HG02981 (cell line): ENCODE measurements around the gene ZNF345.

ENCODE experiments used
- ATAC-seq: cut with Tn5 transposase; IDR thresholded peaks from one replicate; pipeline ENCODE4 v1.9.1; 2021; ENCODE audit warnings: mild to moderate bottlenecking, moderate library complexity; ENCODE audit not compliant: unreplicated experiment

The ZNF345 gene

DNA sequence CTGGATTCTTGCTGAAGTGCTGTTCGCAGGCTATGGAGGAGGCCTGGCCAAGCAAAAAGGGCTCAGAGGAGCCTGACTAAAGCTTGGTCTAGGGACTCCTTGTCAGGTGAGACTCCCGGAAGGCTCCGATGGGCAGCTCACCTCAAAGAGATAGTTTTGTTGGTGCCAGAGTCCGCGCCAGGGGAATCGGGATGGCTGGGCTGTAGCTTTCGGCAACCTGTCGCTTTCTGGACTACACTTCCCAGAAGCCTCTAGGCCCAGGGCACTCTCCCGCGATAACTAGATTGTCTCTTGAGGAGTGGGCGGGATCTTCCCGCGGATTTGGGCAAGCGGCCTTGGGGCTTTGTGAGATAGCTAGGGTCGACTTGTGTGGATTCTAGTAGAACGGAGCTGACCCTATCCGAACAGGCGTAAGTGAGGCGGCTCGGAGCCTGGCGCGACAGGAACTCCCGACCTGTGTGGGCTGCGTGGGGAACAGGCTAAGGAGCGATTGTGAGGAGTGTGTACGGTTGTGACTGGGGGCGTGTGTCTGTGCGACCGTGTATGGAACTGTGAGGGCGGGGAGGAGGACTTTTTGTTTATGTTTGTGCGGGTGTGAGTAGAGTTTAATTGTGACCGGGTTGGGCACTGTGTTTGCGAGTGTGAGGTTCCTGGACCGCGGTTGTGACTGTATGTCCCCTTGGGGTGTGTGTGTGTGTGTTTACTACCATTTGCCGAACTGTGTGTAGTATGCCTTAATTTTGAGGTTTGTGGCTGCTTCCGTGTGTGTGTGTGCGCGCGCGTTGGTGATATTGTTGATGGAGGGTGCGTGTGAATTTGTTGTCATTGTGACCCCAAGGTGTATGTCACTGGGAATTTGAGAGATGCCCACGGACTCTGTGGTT is at the start of gene ZNF345:
TSS of gene ZNF345 (plus strand) at position 318 of the 884 bp plus-strand sequence. CDS start 25,955 bp downstream, outside the sequence.
- ATAC-seq: peak; percentile 79

DNA sequence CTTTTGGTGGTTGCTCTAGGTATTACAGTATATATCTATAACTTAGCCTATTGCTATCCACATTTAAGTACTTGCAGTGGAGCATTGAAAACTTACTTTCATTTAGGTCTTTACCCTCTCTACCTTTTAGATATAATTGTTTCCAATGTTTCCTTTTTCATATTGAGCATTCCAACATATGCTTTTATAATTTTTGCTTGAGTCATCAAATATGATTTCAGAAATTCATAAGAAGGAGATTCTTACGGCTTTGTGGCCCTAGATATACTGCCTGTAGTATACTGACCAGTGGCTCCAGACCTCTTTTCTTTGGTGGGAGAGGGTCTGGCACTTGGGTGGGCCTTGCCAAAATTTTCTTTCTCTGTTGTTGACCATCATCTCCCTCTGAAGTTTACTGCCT is 45.3 kb upstream of the ZNF345 start:
- no peak for ATAC-seq

DNA sequence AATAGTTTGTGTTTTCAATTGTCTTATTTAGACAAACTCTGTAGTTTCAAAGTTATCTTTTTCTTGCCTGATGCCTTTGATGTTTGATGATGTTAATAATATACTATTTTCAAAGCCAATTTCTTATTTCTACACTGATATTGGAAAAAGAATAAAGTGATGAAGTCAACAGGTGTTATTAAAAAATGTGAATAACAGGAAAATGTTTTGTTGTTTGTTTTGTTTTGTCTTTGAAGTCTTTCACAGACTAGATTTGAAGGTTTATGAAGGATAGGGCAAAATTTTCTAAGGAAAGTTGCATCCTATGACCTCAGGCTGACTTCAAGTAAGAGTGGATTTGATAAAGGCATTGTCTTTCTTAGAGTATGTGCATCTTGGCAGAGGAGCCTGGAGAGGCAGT is 43.6 kb upstream of the ZNF345 start:
- ATAC-seq: no peak

DNA sequence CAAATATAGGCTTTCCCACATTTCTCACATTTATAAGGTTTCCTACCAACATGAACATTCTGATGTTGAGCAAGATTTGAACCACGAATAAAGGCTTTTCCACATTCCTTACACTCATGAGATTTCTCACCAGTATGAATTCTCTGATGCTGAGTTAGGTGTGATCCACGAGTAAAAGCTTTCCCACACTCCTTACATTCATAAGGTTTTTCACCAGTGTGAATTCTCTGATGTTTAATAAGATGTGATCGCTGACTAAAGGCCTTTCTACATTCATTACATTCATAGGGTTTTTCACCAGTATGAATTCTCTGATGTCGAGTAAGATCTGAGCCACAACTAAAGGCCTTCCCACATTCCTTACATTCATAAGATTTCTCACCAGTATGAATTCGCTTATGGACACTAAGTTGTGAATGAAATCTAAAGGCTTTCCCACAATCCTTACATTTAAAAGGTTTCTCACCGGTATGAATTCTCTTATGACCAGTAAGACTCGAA is 31.5 kb upstream of the ZNF345 start:
- ATAC-seq: no peak

DNA sequence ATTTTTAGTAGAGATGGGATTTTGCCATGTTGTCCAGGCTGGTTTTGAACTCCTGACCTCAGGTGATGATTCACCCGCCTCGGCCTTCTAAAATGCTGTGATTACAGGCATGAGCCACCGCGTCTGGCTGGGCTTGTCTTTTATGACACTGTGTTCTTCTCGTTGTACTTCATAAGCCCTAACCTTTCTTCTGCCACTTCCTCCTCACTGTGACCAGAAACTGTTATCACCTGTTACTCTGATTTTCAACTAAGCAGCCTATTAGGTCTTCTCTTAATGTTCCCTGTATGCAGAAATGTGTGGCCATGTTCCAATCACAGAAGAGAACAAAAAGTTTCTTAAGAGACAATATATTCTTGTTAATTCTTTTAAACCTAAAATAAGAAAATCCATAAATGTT is 28.9 kb upstream of the ZNF345 start:
- ATAC-seq: no peak

DNA sequence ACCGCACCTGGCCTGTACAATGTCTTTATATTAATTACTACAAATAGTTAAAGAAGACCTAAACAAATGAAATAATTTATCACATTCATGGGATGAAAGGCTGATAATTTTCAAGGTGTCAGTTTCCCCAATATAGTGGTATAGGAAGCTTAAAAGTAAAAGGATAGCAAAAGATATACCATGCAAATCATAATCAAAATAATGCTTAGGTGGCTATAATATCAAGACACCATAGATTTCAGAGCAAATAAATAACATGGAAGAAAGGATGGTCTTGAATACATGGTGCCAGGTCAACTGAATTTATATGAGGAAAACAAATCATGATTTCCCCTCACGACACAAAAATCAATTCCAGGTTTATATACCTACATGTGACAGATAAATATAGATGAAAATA is 17.2 kb upstream of the ZNF345 start:
- no peak for ATAC-seq

DNA sequence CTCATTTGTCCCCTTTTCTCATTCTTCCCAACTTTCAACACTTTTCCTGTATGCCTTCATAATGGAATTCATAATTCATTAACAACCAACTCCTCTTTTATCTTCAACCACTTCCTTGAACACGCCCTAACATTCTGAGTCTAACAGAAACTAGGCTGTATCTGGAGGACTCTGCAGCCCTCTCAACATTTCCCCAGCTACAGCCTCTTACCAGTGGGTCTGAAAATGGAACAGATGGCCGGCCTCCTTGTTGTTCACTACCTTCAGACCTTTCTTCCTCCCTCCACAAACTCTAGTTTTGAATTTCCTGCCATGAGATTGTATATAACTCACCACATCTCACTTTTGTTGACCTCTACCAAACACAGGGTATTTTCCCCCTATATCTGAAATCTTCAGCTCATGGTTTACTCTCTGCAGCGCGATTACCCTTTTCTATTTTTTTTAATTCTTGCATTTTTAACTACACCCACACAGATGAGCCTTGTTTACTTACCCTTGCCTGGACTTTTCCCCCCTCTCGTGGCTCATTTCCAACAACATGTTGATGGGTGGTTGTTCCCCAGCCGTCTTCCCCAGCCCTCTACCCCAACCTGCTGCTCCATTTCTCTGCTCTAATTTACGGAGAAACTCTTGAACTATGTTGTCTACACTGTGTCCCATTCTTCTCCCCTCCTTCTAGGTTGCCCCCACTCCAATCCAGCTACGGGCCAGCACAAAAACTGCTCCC is 13.3 kb upstream of the ZNF345 start:
- no peak for ATAC-seq

DNA sequence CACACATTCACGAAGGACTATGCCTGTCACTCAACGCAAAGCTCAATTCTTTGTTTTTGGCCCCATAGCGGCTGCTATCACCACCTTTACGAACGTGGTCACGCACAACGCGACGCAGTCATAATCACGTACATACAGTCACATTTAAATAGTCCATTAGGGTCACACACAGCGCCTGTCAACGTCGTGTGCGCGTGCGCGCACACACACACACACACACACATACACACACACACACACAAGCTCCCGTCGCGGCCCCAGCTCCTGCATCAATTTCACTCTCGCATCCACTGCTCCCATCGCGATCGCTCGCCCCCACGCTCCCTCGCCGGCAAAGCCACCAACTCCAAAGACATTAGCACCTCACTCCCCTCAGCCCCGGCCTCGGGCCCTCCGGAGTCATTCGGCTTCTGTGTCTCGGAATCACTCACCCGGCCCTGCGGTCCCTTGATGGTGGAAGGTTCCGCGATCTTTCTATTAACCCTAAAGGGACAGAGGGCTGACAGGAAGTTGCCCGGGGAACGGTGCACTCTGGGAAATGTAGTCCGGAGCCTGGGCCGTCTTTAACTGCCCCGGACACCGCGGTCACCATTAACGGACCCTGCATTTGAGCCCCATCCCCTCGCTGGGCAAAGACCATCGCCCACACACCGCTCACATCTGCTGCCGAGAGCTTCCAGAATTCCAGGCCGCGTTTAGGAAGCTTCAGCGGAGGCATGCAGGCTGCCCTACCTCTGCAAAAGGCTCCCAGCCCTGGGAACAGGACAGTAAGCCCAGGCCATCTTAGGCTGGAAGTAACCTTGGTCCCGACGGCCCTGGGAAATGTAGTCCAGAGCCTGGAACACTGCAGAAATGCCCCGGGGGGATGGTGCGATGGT is 12.5 kb upstream of the ZNF345 start, which contains the start of gene ZNF790:
TSS of gene ZNF790 (minus strand) at position 482 of the 878 bp plus-strand sequence. CDS start 12,768 bp downstream, outside the sequence.
- ATAC-seq: peak; percentile 92

DNA sequence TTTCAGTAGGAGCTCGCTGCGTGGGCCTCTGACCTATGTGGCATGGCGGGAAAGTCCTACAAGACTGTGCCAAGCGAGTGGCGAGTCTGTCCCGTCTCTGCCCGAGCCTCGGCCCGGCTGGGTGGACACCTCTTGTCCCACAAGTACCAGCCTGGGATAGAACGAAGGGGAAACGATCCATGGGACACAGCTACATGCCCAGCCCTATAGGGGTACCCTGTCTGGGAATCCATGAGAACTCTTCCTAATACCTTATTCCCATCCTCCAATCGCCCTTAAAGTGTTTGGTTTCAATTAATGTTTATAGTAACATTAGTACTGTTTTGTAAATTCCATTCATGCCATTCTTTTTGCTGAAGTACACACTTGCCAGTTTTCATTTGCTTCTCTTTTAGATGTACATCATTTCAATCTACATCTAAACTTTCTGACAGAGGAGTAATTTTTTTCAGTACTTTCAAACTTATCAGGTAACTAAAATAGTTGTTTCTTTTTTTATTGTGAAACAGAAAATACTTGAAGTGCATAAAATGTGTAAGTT is 11.8 kb upstream of the ZNF345 start:
- peak; percentile 17 for ATAC-seq

DNA sequence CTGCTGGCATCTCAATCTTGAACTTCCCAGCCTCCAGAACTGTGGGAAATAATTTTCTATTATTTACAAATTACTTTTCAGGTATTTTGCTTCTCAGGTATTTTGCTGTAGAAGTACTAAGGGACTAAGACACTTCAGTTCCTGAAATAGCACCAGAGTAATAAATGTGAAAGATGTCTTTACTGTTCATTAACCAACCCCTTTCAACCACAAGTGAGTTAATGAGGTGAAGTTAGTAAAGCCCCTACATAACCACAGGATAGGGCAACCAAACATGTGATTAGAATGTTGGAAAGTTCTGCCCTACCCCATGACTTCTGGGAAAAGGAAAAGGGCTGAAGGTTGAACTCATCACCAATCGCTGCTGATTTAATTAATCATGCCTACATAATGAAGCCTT is 2.7 kb upstream of the ZNF345 start:
- no peak for ATAC-seq

DNA sequence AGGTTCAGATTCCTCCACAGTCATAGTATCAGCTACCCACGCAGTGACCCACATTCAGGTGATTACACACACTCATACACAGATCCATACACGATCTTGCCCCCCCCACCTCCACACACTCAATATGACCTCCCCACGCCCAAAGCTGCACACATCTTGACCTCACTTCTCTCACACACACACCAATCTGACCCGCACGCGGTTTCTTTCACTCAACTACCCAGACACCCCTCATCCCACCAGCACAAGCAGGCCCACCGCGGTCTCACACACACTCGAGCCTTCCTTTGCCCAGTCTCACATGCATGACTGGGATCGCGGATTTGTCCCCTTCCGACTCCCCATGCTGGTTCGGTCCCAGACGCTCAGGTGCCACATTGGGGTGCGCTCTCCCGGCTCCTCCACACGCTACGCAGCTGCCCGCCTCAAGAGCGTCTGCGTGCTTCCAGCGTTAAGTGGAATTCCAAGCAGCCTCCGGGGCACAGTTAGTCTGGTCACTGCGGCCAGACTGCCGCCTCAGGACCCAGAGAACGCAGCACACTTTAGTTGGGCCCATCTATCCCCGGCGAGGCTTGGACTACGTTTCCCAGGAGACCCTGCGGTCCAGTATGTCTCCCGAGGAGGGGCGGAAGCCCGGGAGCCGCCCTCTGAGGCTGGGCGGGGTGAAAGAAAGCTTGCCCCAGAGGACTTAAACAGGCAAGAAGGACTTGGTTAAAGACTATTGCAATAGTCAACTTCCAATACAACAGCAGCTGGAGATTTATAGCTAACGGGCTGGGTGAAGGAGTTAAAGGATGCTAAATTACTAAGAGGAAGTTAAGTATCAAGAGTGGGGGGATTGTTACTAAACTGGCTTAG is 746 bp upstream of the ZNF345 start:
- peak; percentile 67 for ATAC-seq

DNA sequence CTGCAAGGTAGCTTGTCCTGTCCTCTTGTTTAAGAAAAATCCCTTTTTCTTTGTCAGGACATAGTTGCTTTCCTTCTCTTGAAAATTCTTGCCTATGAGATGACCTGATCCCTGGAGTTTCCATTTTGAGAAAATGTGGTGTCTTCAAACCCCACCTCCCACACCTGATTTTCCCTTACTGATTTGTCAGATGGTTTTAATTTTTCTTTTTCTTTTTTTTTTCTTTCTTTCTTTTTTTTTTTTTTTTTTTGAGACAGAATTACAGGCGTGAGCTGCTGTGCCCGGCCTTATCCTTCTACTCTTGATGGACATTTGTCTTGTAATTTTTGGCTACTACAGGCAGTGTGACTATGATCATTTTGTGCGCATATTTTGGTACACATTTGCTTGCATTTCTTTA is 1.2 kb downstream of the ZNF345 start:
- ATAC-seq: no peak

DNA sequence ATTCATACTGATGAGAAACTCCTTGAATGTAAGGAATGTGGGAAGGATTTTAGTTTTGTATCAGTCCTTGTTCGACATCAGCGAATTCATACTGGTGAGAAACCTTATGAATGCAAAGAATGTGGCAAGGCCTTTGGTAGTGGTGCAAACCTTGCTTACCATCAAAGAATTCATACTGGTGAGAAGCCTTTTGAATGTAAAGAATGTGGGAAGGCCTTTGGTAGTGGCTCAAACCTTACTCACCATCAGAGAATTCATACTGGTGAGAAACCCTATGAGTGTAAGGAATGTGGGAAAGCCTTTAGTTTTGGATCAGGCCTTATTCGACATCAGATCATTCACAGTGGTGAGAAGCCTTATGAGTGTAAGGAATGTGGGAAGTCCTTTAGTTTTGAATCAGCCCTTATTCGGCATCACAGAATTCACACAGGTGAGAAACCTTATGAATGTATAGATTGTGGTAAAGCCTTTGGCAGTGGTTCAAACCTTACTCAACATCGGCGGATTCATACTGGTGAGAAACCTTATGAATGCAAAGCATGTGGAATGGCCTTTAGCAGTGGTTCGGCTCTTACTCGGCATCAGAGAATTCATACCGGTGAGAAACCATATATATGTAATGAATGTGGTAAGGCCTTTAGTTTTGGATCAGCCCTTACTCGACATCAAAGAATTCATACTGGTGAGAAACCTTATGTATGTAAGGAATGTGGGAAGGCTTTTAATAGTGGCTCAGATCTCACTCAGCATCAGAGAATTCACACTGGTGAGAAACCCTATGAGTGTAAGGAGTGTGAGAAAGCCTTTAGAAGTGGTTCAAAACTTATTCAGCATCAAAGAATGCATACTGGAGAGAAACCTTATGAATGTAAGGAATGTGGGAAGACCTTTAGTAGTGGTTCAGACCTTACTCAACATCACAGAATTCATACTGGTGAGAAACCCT is 26.6 kb downstream of the ZNF345 start:
- no peak for ATAC-seq

DNA sequence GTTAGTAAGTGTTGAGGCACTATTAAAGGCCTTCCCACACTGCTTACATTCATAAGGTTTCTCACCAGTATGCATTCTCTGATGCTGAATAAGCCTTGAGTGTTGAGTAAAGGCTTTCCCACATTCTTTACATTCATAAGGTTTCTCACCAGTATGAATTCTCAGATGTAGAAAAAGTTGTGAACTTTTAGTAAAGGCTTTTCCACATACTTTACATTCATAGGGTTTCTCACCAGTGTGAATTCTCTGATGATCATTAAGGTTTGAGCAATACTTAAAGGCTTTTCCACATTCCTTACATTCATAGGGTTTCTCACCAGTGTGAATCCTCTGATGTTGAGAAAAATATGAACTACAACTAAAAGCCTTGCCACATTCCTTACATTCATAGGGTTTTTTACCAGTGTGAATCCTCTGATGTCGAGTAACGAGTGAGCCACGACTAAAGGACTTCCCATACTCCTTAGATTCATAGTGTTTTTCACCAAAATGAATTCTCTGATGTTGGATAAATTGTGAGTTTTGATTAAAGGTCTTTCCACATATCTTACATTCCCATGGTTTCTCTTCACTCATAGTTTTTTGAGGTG is 41.2 kb downstream of the ZNF345 start:
- ATAC-seq: no peak

DNA sequence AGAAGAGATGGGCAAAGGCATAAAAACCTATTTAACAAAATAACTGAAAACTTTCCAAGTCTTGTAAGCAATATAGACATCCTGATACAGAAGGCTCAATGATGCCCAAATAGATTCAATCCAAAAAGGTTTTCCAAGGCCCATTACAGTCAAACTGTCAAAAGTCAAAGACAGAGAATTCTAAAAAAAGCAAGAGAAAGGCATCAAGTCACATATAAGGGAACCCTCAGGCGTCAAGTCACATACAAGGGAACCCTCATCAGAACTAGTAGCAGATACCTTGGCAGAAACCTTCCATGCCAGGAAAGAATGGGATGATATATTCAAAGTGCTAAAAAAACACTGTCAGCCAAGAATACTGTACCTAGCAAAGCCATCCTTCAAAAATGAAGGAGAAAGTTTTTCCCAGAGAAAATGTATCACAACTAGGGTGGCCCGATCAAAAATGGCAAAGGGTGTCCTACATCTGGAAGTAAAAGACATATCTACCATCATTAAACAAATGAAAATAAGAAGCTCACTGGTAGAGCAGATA is 44.2 kb downstream of the ZNF345 start:
- no peak for ATAC-seq

DNA sequence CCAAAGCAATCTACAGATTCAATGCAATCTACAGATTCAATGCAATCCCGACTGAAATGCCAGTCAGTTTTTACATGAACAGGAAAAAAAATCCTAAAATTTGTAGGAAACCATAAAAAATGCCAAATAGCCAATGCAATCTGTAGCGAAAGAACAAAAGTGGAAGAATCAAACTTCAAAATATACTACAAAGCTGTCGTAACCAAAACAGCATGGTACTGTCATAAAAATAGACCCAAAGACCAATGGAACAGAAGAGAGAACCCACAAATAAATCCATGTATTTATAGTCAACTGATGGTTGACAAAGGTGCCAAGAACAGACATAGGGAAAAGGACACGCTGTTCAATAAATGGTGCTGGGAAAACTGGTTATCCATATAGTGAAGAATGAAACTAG is 47.7 kb downstream of the ZNF345 start:
- no peak for ATAC-seq

DNA sequence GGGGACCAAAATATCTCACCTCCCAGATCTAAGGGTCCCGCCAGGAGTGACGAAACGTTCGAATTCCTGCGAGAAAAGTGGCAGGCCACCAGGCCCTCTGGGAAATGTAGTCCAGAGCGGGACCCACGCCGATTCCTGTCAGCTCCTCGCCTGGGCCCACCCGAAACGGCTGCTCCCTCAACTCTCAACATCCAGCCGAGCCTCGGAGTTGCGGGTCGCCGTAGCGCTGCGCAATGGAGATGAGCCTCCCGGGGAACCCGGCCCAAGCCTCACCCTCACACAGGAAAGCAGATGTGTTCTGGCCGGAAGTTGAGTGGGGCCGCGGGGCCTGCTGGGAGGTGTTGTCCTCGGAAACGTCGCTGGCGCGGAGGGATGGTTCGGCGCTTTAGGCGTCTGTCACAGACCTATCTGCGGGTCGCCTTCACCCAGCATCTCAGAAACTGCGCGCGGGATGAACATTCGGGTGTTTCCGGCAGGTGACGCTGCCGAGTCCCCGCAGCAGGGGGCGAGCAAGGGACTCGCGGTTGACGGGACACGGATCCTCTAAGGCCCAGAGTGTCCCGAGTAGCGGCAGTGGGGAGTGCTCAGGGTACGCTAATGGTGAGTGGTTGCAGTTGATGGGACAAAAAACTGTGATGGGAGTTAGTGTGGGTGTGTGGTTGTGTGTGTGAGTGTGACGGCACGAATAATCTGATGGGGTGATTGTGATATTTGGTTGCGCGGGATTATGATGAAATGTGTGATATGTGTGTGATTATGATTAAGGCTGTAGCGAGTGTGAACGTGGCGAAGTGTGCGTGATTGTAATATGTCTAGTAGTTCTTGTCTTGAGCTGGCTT is 65.5 kb downstream of the ZNF345 start, which contains the start of the genes ZNF568 and ZNF829:
TSS of gene ZNF568 (plus strand) at position 341 of the 839 bp plus-strand sequence. CDS start 6,439 bp downstream, outside the sequence.
TSS of gene ZNF829 (minus strand) at position 300 of the 839 bp plus-strand sequence. CDS start 1,124 bp downstream, outside the sequence.
- ATAC-seq: peak; percentile 93
